ENCODE measurements around the gene ADAMTS4. TPM values are rescaled to one million over a fixed set of nuclear protein-coding genes. Genes with fewer than 3 reads are reported as not detected.
"Not testable (repeated sequence)": the region's sequence is repeated elsewhere in the genome, so short reads cannot be mapped to it uniquely, and the experiment has no call there.

Gene ADAMTS4
- polyA plus RNA-seq, 1 experiment = 1.3 TPM

- POLR2A ChIA-PET = interaction anchor here (0.6 to 0.8 kb wide), 5 partner anchors 24 to 126 kb away, joined by 3 to 12 read pairs (median 4); no protein-coding TSS in a partner anchor
- Histone ChIP-seq H3K27me3 (ENCODE audit: control insufficient read depth, insufficient read depth, low read length) (no peaks in the 10 kb centered on the region), H3K36me3 (ENCODE audit: control insufficient read depth, insufficient read depth, low read length) (peaks cover 6% of the 10 kb centered on the region), H3K4me3 (ENCODE audit: low read depth, low read length) (peak within 1 kb of the TSS; percentile 63)
- CTCF ChIA-PET = interaction anchor here (0.5 to 10.0 kb wide), 27 partner anchors 9 to 211 kb away, joined by 3 to 159 read pairs (median 7); partner anchors contain the start of genes ADAMTS4, FCER1G, NDUFS2 and NR1I3
- TF ChIP-seq CTCF (IDR thresholded peaks at IDR 0.05; ENCODE audit: insufficient read depth, low read depth, low read length) = peak; percentile 76
- peak; percentile 99 for DNase-seq (ENCODE audit: low read depth)
These were observed 26.9 kb upstream of the ADAMTS4 start, which contains the start of gene TOMM40L for GRCh38 chr1:161225534-161226319. TOMM40L (plus strand) TSS chr1:161226060; CDS start chr1:161226490, 430 bp downstream.

- no peak overlapping the region for H3K4me3 ChIP-seq (ENCODE audit: low read depth, low read length)
- H3K36me3 ChIP-seq (ENCODE audit: control insufficient read depth, insufficient read depth, low read length) = peaks cover 6% of the 10 kb centered on the region
- no peaks in the 10 kb centered on the region for H3K27me3 ChIP-seq (ENCODE audit: control insufficient read depth, insufficient read depth, low read length)
- TF ChIP-seq CTCF (IDR thresholded peaks at IDR 0.05; ENCODE audit: insufficient read depth, low read depth, low read length) = no peak
- ChIA-PET CTCF (interaction anchor here (0.7 to 10.0 kb wide), 19 partner anchors 8 to 165 kb away, joined by 3 to 159 read pairs (median 16); partner anchors contain the start of genes ADAMTS4, FCER1G, NDUFS2 and NR1I3), POLR2A (interaction anchor here (0.6 kb wide), 4 partner anchors 25 to 126 kb away, joined by 3 to 12 read pairs (median 6); no protein-coding TSS in a partner anchor)
- no peak for DNase-seq (ENCODE audit: low read depth)
These were observed 26.3 kb upstream of the ADAMTS4 start for GRCh38 chr1:161225178-161225533.

GRCh38 chr1:161224695-161225087 lies 25.8 kb upstream of the ADAMTS4 start:
- DNase-seq (ENCODE audit: low read depth); POLR2A ChIA-PET; H3K36me3 ChIP-seq (ENCODE audit: control insufficient read depth, insufficient read depth, low read length); H3K4me3 ChIP-seq (ENCODE audit: low read depth, low read length); H3K27me3 ChIP-seq (ENCODE audit: control insufficient read depth, insufficient read depth, low read length): not testable (repeated sequence)
- CTCF ChIA-PET = interaction anchor here (1.5 to 10.0 kb wide), 9 partner anchors 8 to 165 kb away, joined by 5 to 159 read pairs (median 49); partner anchors contain the start of genes FCER1G, NDUFS2 and NR1I3

DNA sequence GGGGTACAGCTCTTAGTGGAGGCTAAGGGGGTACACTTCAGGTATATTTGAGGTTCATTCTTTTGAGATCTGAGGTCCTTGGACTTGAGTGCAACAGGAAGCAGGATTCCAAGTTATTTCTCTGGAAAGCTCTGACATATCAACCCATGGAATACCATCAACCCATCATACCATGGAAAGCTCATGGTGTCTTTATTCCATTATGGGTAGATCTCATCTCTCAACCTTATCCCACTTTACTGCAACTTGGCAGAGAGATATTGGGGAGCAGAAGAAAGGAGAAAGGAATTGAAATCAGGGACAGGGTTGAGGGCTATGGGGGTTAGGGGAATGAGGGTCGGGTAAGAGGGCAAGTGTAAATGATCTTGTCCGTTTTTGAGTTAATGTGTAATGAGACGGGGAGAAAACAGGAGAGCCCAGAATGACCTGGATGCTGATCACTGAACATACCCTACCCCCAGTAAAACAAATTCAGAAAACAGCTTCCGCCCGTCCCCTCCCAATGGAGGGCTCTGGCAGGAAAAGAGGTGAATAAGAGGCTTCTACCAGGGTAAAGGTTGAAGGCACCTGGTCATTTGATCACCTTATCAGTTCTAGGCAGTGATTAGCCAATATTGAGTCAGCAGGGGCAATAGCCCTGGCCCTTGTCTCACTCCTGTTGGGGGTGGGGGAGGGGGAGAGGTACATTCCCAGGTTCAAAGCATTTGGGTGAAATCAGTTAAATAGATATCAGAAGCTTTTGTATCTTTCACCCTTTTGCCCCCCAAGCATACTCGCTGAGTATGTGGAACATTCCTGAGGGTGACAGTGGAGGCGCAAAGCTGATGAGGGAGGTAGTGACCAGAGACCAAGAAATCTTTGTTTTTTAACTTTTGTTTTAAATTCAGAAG lies 25.2 kb upstream of the ADAMTS4 start:
- no peak overlapping the region for H3K4me3 ChIP-seq (ENCODE audit: low read depth, low read length)
- POLR2A ChIA-PET = no interaction called here
- peaks cover 3% of the 10 kb centered on the region for H3K36me3 ChIP-seq (ENCODE audit: control insufficient read depth, insufficient read depth, low read length)
- TF ChIP-seq CTCF (IDR thresholded peaks at IDR 0.05; ENCODE audit: insufficient read depth, low read depth, low read length) = no peak
- no peak for DNase-seq (ENCODE audit: low read depth)
- no peaks in the 10 kb centered on the region for H3K27me3 ChIP-seq (ENCODE audit: control insufficient read depth, insufficient read depth, low read length)
- CTCF ChIA-PET = interaction anchor here (1.6 to 10.0 kb wide), 5 partner anchors 17 to 166 kb away, joined by 6 to 159 read pairs (median 49); partner anchors contain the start of gene NDUFS2

- H3K36me3 ChIP-seq (ENCODE audit: control insufficient read depth, insufficient read depth, low read length) = no peaks in the 10 kb centered on the region
- ChIA-PET CTCF (interaction anchor here (1.1 to 10.0 kb wide), 5 partner anchors 15 to 159 kb away, joined by 3 to 159 read pairs (median 6); partner anchors contain the start of genes NDUFS2 and PPOX), POLR2A (no interaction called here)
- DNase-seq (ENCODE audit: low read depth) = no peak
- no peak overlapping the region for H3K4me3 ChIP-seq (ENCODE audit: low read depth, low read length)
- H3K27me3 ChIP-seq (ENCODE audit: control insufficient read depth, insufficient read depth, low read length) = no peaks in the 10 kb centered on the region
- no peak for TF ChIP-seq CTCF (IDR thresholded peaks at IDR 0.05; ENCODE audit: insufficient read depth, low read depth, low read length)
These were observed 23.5 kb upstream of the ADAMTS4 start for GRCh38 chr1:161222175-161223019.

All from BJ (cell line).